HT1080 (cell line): ENCODE measurements around the gene ENG. TPM values are rescaled to one million over a fixed set of nuclear protein-coding genes. Genes with fewer than 3 reads are reported as not detected.
"Not testable (repeated sequence)": the region's sequence is repeated elsewhere in the genome, so short reads cannot be mapped to it uniquely, and the experiment has no call there.

Experiments used
- DNase-seq: peaks from one replicate; pipeline ENCODE4 v3.0.0-alpha.2; 2015; ENCODE audit warnings: low read depth
- total RNA-seq: library from RNA; depleted of rRNA; stranded (reverse); fragments of >200 nt; shearing (Covaris generic); gene quantifications from 2 replicates; pipeline ENCODE4 v1.2.3, GENCODE V29; 2014

ENG gene
- total RNA-seq, 1 experiment from 2014 or later = 34.1 TPM

GRCh38 chr9:127878652-127879390 lies 24.4 kb upstream of the ENG start:
- DNase-seq = no peak

GRCh38 chr9:127878001-127878651 lies 23.7 kb upstream of the ENG start:
- DNase-seq = no peak

- DNase-seq = no peak
These were observed 23.1 kb upstream of the ENG start, which contains the start of gene AK1 for GRCh38 chr9:127877566-127877998. TSS of gene AK1 (minus strand) at chr9:127877675. CDS start at chr9:127874617, 3,058 bp downstream.

- no peak for DNase-seq
These were observed 22.5 kb upstream of the ENG start for GRCh38 chr9:127876764-127877562.

- no peak for DNase-seq
These were observed 21.7 kb upstream of the ENG start for GRCh38 chr9:127876026-127876763.

GRCh38 chr9:127875306-127875966 lies 21.0 kb upstream of the ENG start:
- DNase-seq = peak; percentile 30

DNA sequence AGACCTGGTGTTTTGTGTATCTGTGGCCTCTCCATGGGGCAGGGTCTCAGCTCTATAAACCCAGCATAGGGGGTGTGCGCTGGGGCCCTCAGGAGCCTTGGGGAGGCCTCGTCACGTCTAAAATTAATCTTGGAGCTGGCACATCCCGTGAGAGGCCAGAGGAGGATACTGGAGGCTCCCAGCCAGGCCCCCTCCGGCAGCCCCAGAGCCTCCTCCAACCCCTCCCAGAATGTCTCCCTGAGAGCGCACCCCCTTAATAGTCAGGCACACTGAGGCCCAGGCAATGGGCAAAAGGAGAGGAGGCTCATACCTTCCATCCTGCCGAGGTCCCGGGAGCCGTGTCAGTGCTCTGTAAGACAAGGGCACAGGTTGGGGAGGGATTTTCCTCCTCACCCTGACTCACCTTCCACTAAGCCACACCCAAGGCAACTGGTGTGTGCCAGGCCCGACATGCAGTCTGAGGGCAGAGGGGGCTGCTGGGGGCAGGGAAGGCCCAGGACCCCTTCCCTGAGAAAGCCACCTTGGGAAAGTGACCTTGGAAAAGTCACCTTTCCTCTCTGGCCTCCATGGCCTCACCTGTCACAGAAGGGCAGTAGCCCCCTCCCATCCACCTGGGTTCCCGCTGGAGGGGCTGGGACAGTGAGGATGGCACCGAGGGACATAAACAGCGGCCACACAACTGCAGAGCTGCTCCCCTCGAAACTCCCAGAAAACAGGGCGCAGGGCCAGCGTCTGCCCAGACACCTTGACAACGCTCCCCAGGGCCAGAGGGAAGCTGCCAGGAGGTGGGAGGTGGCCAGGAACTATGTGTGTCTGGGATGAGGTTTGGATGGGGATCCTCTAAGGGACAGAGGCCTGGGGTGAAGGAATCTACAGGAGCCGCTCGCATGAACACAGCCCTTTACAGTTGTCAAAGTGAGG lies 20.1 kb upstream of the ENG start:
- DNase-seq = no peak

GRCh38 chr9:127873886-127874285 lies 19.4 kb upstream of the ENG start:
- DNase-seq = no peak

DNA sequence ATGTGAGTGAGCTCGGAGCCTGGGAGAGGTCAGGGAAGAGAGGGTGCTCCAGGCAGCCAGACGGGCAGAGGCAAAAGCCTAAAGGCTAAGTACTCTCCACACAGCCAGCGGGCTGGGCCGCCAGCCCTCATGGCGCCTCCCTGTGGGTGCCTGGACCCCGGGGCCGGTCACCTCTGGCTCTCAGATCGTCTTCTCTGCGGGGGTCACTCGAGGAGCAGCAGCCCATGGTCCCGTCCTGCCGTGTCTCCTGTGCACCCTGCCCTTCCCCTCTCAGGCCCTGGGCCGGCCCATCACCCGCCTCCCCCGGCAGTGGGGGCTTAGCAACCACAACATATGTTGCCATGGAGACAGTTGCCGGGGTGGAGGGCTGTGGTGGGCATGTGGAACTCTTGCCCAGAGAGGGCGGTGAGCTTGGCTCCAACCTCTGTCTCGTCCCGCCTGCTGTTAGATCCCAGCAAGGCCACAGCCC lies 18.8 kb upstream of the ENG start:
- DNase-seq = no peak

DNA sequence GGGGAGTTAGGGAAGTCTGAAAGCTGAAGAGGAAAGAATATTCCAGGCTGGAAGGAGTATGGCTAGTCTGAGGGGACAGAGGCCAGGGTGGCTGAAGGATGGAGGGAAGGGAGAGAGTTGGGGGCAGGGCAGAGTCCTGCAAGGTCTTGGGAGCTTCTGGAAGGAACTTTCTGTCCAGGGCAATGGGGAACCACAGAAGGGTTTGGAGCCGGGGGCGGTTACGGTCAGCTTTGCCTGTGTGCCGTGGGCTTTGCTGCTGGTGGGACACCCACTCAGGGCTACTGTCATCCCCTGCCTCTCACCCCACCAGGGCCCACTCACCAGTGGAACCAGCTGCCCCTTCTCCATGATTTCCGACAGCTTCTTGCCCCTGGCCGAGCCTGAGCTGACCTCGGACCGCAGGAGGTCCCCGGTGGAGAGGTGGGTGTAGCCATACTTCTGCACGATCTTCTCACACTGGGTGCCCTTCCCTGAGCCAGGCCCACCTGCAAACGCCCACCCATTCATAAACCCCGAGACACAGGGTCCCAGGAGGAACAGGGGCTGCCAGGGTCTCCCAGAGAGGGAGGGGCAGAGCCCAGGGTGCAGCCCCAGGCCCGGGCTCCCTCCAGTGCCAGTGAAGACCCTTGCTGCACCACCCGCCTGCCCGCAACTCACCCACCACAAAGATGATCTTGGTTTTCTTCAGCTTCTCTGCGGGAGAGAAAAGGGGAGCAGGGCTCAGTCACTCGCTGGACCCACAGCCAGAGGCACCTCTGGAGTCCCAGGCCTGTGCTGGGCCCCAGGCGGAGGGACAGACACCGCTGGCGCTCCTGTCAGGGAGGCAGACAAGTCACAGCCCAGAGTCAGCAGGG lies 18.1 kb upstream of the ENG start:
- no peak for DNase-seq

DNA sequence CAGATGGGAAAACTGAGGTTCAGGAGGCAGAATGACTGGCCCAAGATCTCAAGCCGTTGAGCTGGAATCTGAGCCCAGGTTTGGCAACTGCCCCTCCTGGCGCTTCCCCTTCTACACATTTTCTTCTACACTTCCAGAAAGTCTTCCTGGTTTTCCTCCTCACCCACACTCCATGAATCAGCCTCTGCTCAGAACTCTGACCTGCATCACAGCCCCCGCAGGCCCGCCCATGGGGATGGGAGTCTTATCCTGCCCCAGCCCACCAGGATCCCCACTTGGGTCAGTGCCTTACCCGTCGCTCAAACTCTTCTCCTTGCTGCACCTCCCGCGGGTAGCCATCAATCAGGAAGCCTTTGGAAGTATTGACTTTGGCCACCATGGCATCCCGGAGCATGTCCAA lies 17.1 kb upstream of the ENG start:
- DNase-seq = no peak

GRCh38 chr9:127870887-127871286 lies 16.4 kb upstream of the ENG start:
- no peak for DNase-seq

GRCh38 chr9:127870153-127870491 lies 15.7 kb upstream of the ENG start:
- not testable (repeated sequence) for DNase-seq

DNA sequence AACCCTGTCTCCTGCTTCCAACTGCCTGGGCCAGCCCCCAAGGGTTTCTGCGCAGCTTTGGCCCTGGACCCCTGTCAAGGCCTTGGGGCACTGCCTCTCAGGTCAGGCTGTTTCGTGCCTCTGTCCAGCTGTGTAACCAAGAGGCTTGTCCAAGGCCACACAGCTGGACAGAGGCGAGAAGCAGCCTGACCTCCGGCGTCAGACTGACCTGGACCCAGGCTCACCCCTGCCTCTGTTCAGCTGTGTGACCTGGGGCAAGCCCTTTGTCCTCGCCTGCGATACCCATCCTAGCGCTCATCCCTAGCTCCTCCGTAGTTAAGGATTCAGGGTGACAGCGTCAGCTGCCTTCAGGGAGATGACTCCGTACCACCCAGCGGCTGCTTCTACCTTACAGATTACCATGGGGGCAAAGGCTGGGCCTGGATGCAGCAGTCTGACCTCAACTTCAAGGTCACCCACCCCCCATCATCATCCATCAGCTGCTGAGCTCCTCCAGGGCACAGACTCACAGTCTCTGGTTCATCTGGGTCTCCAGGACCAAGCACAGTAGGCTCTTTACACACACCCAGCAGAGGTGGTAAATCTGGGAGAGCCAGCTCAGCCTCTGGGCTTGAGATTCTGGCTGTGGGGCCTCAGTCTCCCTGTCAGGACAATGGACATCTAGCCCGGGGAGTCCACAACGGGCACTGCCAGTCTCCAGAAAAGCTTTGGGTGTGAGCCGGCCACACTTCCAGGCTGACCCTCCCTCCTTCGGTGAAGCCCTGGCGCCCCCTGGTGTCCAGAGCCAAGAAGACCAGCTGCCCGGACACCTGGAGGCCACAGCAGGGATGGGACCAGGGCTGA lies 15.1 kb upstream of the ENG start:
- DNase-seq = peak; percentile 79

DNA sequence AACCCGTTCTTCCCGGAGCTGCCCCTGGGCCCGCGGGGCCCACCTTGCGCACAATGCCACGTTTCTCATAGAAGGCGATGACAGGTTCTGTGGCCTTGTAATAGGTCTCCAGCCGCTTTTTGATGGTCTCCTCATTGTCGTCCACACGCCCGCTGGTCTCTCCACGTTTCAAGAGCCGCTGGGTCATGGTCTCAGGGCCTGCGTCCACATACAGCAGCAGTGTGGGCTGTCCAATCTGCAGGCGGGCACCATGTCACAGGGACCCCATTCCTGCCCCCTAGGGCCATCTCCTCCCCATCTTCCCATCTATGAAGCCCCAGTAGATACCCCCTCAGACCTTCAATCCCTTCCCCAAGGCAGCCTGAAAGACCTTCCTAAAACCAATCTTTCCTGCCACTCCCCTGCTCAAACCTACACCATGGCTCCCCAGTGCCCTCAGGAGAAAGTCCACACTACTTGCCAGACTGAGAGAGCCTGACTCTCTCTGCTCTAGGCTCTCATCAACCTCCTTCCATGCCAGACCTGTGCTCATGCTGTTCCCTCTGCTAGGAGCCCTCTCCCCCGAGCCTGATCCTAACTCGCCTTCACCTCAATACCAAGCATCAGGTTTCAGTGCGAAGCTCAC lies 13.9 kb upstream of the ENG start:
- no peak for DNase-seq

DNA sequence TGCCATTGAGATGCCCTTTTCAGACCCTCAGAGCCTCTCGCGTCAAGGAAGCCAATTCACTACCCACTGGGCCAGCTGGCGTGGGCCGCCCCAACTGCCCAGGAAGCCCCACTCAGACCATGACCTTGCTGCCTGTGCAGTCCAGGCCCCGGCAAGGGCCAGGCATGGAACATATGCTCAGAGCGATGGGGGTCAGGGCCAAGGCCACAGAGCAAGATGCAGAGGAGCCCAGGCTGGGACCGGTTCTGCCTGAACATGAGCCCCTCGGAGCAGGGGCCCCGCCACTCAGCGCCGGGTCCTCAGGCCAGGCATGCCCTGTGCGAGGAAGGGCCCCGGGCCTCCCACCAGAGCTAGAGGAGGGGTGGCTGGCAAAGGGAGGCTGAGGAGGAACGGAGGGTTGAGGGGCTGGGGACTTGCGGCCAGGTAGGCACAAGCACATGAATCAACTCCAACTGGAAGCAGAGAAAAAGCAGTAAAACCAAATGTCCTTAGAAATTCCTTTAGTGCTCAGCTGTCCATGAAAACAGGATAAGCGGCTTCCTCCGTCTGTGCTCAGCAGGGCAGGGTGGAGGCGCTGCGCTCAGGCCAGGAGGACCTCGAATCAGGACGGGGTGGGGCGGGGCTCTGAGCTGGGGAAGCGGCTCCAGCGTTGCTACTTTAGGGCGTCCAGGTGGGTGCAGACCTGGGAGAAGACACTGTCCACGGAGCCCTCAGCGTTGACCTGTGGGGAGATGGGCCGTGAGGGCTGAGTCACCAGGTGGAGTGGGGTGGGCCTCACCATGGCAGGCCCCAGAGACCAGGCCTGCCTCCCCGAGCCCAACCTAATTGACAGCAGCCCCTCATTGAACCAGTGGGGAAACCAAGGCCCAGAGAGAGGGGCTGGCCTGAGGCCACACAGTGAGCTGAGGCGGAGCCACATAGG lies 13.2 kb upstream of the ENG start:
- no peak for DNase-seq
